A549 (cell line): ENCODE data around the gene GGTLC2.

Experiments used
- BHLHE40 ChIP-seq: IDR thresholded peaks from 2 replicates; pipeline ENCODE4 v1.6.1; 2012; ENCODE audit warnings: low read depth, low read length, inconsistent platforms
- E2F6 ChIP-seq: IDR thresholded peaks from 2 replicates; pipeline ENCODE4 v1.6.1; 2012; ENCODE audit warnings: low read depth, borderline replicate concordance
- EP300 ChIP-seq, 2 experiments: fragments of >200 bp; sonication (Bioruptor Twin); formaldehyde crosslinking; IDR thresholded peaks; 2 replicates in 1 of 2; 3 replicates in 1 of 2; pipeline ENCODE4 v1.6.1; 2016 to 2017
- FOSL2 ChIP-seq, 2 experiments: fragments of 450-650 bp in 1 of 2; fragments of >200 bp in 1 of 2; sonication (Bioruptor Twin) in 1 of 2; formaldehyde crosslinking; IDR thresholded peaks; 2 replicates each; pipeline versions ENCODE4 v1.5.0 to v1.6.1; 2016 to 2020; ENCODE audit warnings: mild to moderate bottlenecking in 1 of 2, moderate library complexity in 1 of 2
- MAZ ChIP-seq: fragments of 150-350 bp; IDR thresholded peaks from 2 replicates; pipeline ENCODE4 v1.6.1; 2014; ENCODE audit warnings: antibody characterized with exemption, low read depth, low read length, borderline replicate concordance
- RAD21 ChIP-seq, 2 experiments: fragments of >200 bp in 1 of 2; sonication (Bioruptor Twin) in 1 of 2; formaldehyde crosslinking in 1 of 2; IDR thresholded peaks in 1 of 2; conservative IDR thresholded peaks in 1 of 2; 2 replicates in 1 of 2; 3 replicates in 1 of 2; pipeline ENCODE4 v1.6.1; 2012 to 2018; ENCODE audit warnings: inconsistent platforms in 1 of 2
- RCOR1 ChIP-seq: fragments of 150-350 bp; IDR thresholded peaks from 2 replicates; pipeline ENCODE4 v1.6.1; 2014; ENCODE audit warnings: antibody characterized with exemption, low read length, low read depth
- RFX5 ChIP-seq: fragments of 450-650 bp; IDR thresholded peaks from 2 replicates; pipeline ENCODE4 v1.7.1; 2014; ENCODE audit warnings: antibody characterized with exemption, mild to moderate bottlenecking, moderate library complexity
- SMC3 ChIP-seq: fragments of >200 bp; sonication (Bioruptor Twin); formaldehyde crosslinking; IDR thresholded peaks from 3 replicates; pipeline ENCODE4 v1.6.1; 2018; ENCODE audit warnings: inconsistent platforms
- TF ChIP-seq, protein P1 (sequence below): fragments of >200 bp; sonication (Bioruptor Twin); formaldehyde crosslinking; IDR thresholded peaks from 3 replicates; pipeline ENCODE4 v1.5.1; 2016
- TF ChIP-seq, protein P2 (sequence below): IDR thresholded peaks from 2 replicates; pipeline ENCODE4 v1.6.1; 2012

- TF ChIP-seq, protein P1, sequence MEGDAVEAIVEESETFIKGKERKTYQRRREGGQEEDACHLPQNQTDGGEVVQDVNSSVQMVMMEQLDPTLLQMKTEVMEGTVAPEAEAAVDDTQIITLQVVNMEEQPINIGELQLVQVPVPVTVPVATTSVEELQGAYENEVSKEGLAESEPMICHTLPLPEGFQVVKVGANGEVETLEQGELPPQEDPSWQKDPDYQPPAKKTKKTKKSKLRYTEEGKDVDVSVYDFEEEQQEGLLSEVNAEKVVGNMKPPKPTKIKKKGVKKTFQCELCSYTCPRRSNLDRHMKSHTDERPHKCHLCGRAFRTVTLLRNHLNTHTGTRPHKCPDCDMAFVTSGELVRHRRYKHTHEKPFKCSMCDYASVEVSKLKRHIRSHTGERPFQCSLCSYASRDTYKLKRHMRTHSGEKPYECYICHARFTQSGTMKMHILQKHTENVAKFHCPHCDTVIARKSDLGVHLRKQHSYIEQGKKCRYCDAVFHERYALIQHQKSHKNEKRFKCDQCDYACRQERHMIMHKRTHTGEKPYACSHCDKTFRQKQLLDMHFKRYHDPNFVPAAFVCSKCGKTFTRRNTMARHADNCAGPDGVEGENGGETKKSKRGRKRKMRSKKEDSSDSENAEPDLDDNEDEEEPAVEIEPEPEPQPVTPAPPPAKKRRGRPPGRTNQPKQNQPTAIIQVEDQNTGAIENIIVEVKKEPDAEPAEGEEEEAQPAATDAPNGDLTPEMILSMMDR, result no peak
- TF ChIP-seq RFX5, result no peak
- no peak for TF ChIP-seq EP300 (IDR thresholded peaks at IDR 0.05)
- no peak for TF ChIP-seq FOSL2 (IDR thresholded peaks at IDR 0.05)
- TF ChIP-seq FOSL2 (CRISPR knock-in tag; IDR thresholded peaks at IDR 0.05), result no peak
- no peak for TF ChIP-seq BHLHE40
- TF ChIP-seq RAD21 (conservative IDR thresholded peaks at IDR 0.05 in 1 of 2, IDR thresholded peaks at IDR 0.05 in 1 of 2), result no peak
- no peak for TF ChIP-seq MAZ
- TF ChIP-seq RCOR1, result no peak
- no peak for TF ChIP-seq E2F6
- TF ChIP-seq, protein P2, sequence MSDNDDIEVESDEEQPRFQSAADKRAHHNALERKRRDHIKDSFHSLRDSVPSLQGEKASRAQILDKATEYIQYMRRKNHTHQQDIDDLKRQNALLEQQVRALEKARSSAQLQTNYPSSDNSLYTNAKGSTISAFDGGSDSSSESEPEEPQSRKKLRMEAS, result no peak
- TF ChIP-seq SMC3, result no peak
Observed at GRCh38 chr22:22661275-22661674, 16.9 kb downstream of the GGTLC2 start.
